Lower lobe of right lung (tissue), 2 donors: ENCODE results near the gene CHID1. TPM values are rescaled to one million over a fixed set of nuclear protein-coding genes. Genes with fewer than 3 reads are reported as not detected.
A peak's percentile ranks its signal among the peaks of the same experiment; 100 is the strongest.

Source experiments
- ATAC-seq, 2 donors: fragments of 200-7000 bp; cut with Tn5 transposase; one replicate each; pipeline ENCODE4 v1.9.1; 2020 to 2022; ENCODE audit warnings: mild to moderate bottlenecking in 2 of 2, moderate library complexity in 2 of 2
- DNase-seq: peaks from one replicate; pipeline ENCODE4 v3.0.0-alpha.2; 2020
- H3K27ac ChIP-seq: fragments of 200-600 bp; one replicate; pipeline ENCODE4 v1.8.0; 2022
- H3K27me3 ChIP-seq: fragments of 200-600 bp; one replicate; pipeline ENCODE4 v1.8.0; 2022; ENCODE audit warnings: low read depth
- H3K36me3 ChIP-seq: fragments of 200-600 bp; one replicate; pipeline ENCODE4 v1.8.0; 2022; ENCODE audit warnings: mild to moderate bottlenecking
- H3K4me1 ChIP-seq: fragments of 200-600 bp; one replicate; pipeline ENCODE4 v1.8.0; 2022
- H3K4me3 ChIP-seq: fragments of 200-600 bp; one replicate; pipeline ENCODE4 v1.8.0; 2022; ENCODE audit warnings: mild to moderate bottlenecking
- H3K9me3 ChIP-seq: fragments of 200-600 bp; one replicate; pipeline ENCODE4 v1.8.0; 2022
- intact Hi-C: fragments of 100-400 bp; cut with DNase I; formaldehyde crosslinking; loops from one replicate; pipeline ENCODE4 v1.11.0; 2022
- total RNA-seq: library from RNA; stranded (reverse); fragmentation: NEBNext Ultra II Directional; extraction: Animal tissue kit (Norgen Biotek cat#: 25700); gene quantifications from one replicate; pipeline ENCODE4 v1.2.1, GENCODE V29; 2021
- TF ChIP-seq, protein P1 (sequence below): fragments of 200-600 bp; IDR thresholded peaks from one replicate; pipeline ENCODE4 v1.8.0; 2022; ENCODE audit warnings: antibody characterized with exemption, mild to moderate bottlenecking
- donor health status: DM: no; HTN: yes; CAD: no; lungs with severe emphysema.

The CHID1 gene
- total RNA-seq, 1 donor from 2014 or later: 65.0 TPM

DNA sequence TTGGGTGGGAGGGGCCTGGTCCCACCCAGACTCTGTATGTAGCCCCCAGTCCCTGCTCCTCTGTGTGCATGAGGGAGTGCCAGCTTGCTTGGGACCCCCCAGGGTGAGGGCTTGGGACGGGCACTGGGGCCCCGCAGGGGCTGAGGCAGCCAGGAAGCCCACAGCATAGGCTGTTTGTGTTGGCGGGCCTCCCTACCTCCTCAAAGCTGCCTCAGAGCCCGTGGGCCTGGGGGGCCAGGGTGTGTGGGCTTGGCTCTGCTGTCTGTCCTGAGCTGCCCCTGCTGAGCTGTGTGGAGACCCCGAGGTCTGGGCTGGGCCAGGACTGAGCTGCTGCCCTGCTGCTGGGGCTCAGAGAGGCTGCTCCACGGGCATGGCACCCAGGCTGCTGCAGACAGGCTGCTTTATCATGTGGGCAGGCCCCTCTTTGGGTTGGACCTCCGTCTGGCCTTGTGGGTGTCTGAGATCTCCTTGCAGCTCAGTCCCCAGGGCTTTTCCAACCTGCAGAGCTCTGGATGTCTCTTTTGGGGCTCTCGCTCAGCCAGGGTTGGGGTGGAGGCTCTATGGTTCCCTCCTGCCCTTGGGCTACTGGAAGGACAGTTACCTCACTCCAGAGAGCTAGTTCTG lies 64.6 kb downstream of the CHID1 start:
- peaks cover 71% of the 10 kb centered on the region for H3K4me1 ChIP-seq
- H3K27me3 ChIP-seq: no peaks in the 10 kb centered on the region
- peak overlapping the region; percentile 99 for H3K4me3 ChIP-seq
- peak overlapping the region; percentile 94 for H3K27ac ChIP-seq
- TF ChIP-seq, protein P1, sequence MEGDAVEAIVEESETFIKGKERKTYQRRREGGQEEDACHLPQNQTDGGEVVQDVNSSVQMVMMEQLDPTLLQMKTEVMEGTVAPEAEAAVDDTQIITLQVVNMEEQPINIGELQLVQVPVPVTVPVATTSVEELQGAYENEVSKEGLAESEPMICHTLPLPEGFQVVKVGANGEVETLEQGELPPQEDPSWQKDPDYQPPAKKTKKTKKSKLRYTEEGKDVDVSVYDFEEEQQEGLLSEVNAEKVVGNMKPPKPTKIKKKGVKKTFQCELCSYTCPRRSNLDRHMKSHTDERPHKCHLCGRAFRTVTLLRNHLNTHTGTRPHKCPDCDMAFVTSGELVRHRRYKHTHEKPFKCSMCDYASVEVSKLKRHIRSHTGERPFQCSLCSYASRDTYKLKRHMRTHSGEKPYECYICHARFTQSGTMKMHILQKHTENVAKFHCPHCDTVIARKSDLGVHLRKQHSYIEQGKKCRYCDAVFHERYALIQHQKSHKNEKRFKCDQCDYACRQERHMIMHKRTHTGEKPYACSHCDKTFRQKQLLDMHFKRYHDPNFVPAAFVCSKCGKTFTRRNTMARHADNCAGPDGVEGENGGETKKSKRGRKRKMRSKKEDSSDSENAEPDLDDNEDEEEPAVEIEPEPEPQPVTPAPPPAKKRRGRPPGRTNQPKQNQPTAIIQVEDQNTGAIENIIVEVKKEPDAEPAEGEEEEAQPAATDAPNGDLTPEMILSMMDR: no peak
- intact Hi-C loops: no loop called here
- DNase-seq (no peak), ATAC-seq (no peak)
- H3K36me3 ChIP-seq: peaks cover 7% of the 10 kb centered on the region
- no peaks in the 10 kb centered on the region for H3K9me3 ChIP-seq

DNA sequence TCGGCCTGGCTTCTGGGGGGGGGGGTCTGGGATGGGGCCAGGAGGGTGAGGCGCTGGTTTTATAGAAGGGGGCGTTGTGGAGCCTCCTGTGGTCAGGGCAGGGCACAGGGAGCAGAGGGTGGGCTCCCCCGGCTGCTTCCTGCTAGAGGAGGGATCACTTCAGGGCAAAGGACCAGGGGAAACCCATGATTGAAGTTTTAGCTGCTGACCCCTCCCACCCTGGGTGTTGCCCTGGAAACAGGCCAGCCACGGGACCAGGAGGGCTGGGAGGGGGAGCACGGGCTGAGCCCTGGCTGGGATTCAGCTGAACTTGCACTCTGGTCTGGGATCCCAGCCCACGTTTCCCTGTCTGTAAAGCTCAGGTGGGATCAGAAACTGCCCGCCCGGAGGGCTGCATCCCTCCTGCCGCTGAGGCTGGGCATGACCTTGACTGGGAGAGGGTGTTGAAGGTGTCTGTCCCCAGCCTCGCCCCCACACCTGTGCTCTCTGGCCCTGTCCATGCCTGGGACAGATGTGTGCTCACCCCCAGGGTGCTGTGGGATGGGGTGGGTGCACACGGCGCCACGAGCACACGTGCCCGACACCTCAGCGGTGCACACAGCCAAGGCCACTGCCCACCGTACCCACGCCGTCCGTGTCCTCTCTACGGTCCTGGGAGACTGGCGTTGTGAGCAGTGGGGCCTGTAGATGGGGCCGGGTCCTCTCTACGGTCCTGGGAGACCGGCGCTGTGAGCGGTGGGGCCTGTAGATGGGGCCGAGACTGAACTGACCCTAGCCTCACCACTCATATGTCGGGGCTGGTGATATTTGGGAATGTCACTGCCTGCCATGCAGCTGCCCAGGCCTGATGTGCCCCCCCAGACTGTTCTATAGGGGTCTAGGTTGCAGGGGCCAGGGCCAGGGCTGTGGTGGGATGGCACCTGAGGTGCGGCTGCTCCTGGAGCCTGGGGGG lies 65.6 kb downstream of the CHID1 start:
- intact Hi-C loops: no loop called here
- TF ChIP-seq, protein P1: peak; percentile 15
- peak; percentile 67 to 76 for ATAC-seq
- DNase-seq: peak; percentile 91
- Histone ChIP-seq H3K4me1 (peaks cover 73% of the 10 kb centered on the region), H3K36me3 (peaks cover 10% of the 10 kb centered on the region), H3K27ac (peak overlapping the region; percentile 94), H3K4me3 (peak overlapping the region; percentile 99), H3K27me3 (no peaks in the 10 kb centered on the region), H3K9me3 (no peaks in the 10 kb centered on the region)

DNA sequence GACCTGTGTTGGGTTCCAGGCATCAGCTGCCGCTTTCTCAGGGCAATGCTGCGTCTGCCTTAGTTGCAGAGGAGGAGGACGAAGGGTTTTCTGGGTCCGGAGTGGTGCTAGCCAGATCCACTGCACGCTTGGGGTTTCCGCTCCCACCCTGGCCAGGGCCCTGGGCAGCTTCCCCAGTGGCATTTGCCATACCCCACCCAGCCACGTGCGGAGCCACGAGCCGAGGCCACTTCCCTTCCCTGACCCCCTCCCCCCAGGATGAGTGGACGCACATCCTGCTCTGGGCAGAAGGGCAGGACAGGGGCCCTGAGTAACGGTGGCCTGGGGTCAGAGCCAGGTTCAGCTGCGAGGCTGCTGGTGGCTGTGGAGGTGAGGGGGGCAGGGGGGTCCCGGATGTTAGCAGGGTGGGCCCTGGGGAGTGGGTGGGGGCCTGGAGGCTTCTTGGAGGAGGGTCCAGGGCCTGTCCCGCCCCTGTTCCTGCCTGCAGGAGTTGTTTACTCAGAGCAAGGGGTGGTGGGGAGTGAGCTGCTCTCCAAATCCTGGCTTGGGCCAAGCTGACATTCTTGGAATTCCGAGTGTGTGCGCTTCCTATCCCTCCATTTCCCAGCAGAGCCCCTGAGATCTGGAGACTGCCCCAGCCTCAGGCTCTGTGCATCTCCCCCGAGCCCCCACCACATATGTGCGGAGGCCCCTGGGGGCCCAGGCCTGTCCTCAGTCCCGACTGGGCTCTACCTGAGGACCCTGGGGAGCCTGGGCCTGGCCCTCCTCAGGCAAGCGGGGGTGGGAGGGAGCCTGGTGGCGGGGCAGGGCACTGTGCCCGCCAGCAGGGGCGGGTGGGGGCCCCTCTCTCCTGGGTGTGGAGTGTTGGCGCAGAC lies 66.6 kb downstream of the CHID1 start:
- Histone ChIP-seq H3K36me3 (peaks cover 19% of the 10 kb centered on the region), H3K4me3 (peak overlapping the region; percentile 99), H3K9me3 (no peaks in the 10 kb centered on the region), H3K27ac (peak overlapping the region; percentile 94), H3K4me1 (peaks cover 78% of the 10 kb centered on the region), H3K27me3 (no peaks in the 10 kb centered on the region)
- DNase-seq (peak; percentile 96), ATAC-seq (peak; percentile 73)
- TF ChIP-seq, protein P1: no peak
- intact Hi-C loops: no loop called here

DNA sequence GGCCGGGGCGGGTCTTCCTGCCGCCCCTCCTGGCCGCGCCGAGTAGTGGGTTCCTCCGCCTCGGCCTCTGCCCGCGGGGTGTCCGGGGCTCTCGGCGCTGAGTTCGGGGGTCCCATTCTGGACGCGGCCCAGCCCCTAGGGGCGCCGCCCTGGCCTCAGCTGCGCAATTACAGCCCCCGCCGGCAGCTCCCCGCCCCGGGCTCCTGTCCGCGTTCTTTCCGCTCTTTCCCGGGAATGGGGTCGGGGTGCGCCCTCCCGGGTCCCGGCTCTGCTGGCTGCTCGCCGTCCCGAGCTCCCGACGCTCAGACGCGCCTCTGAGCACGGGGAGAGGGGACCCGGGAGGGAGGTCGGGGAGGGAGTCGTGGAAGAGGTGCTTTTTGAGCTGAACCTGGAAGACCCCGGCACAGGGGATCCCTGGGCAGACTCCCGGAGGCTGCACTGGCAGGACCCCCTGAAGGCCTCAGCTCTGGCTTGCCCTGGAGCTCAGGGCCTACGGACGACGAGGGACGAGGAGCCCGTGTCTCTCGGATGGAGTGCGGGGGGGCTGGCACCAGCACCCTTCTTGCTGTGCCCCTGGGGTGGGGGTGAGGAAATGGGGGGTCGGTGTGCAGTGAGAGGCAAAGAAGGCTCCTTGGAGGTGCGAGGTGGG lies 67.4 kb downstream of the CHID1 start:
- TF ChIP-seq, protein P1: no peak
- ATAC-seq: no peak
- Histone ChIP-seq H3K4me1 (peaks cover 77% of the 10 kb centered on the region), H3K36me3 (peaks cover 27% of the 10 kb centered on the region), H3K9me3 (no peaks in the 10 kb centered on the region), H3K4me3 (peak overlapping the region; percentile 99), H3K27me3 (no peaks in the 10 kb centered on the region), H3K27ac (peak overlapping the region; percentile 94)
- DNase-seq: no peak
- intact Hi-C loops: no loop called here
